ENCODE results near the gene NAGPA. TPM values are rescaled to one million over a fixed set of nuclear protein-coding genes. Genes with fewer than 3 reads are reported as not detected.

NAGPA gene
- total RNA-seq, 2 donors from 2014 or later = 10.1 to 17.4 TPM

DNA sequence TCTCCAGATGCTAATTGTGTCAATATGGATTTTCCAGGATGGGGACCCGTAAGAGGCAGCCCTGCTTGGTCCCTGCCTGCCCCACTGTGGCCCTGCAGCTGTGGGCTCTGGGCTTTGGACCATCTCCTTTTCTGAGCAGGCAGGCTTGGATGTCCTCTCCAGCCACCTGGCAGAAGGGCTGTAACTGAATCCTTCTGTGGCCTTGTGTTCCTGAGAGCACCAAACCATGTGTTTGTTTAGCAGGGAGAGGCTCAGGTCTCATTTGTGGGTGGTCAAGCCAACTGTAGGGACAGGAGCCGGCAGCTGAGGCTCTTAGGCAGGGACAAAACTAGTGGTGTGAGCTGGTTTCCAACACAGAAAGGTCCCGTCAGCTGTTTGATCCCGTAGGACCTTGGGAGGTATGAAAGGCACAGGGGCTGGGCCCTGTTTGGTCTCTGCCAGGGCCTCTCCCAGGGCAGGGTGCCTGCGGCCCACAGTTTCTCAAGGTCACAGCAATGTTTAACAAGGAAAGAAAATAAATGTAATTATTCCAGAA lies 57.1 kb downstream of the NAGPA start:
- Mint-ChIP-seq H3K4me1 (ENCODE audit: low read depth in 2 of 2) (peaks cover 6 to 16% of the 10 kb centered on the region in 2 donors), H3K36me3 (no peaks in the 10 kb centered on the region)

DNA sequence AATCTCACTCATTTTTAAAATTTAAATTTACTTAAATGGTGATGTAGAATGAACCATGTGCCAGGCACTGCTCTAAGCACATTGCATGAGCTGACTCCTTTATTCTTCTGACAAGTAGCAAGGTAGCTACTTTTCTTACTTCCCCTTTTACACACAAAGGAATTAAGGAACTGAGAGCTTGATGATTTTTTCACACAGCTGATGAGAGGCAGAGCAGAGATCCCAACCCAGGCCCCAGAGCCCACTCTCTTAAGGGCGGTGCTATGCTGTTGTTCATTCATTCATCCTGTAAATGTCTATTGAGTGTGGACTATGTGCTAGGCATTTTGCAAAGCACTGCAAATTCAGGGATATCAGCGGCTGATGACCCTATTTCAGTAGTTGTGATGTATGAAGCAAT lies 57.7 kb downstream of the NAGPA start:
- Mint-ChIP-seq H3K36me3 (no peaks in the 10 kb centered on the region), H3K4me3 (no peak overlapping the region), H3K9me3 (no peaks in the 10 kb centered on the region), H3K4me1 (ENCODE audit: low read depth in 2 of 2) (peaks cover 6 to 16% of the 10 kb centered on the region in 2 donors), H3K27me3 (peaks cover 6 to 23% of the 10 kb centered on the region in 2 donors), H3K27ac (no peak overlapping the region)
- ATAC-seq (no peak), DNase-seq (ENCODE audit: low spot score) (no peak)

More for the DNA sequence above, 57.1 kb downstream of the NAGPA start:
- no peak overlapping the region for H3K27ac Mint-ChIP-seq
- no peak overlapping the region for H3K4me3 Mint-ChIP-seq
- no peaks in the 10 kb centered on the region for H3K9me3 Mint-ChIP-seq
- DNase-seq (ENCODE audit: low spot score) (no peak), ATAC-seq (no peak)
- peaks cover 6 to 23% of the 10 kb centered on the region in 2 donors for H3K27me3 Mint-ChIP-seq

Other genes starting within 250 kb of the NAGPA start
- gene SEPTIN12, start 245.6 kb downstream of the NAGPA start, total RNA-seq = not detected
- gene SMIM22, start 238.6 kb downstream of the NAGPA start, total RNA-seq = not detected
- gene ROGDI, start 231.3 kb downstream of the NAGPA start, total RNA-seq = 1 to 10 TPM; 3.8 to 7.1 TPM
- gene GLYR1, start 186.6 kb downstream of the NAGPA start, total RNA-seq = 100 to 1,000 TPM; 126 to 156 TPM
- gene UBN1, start 186.5 kb downstream of the NAGPA start, total RNA-seq = 10 to 100 TPM; 43.8 to 55.9 TPM
- not detected for gene PPL, start 96.8 kb downstream of the NAGPA start, total RNA-seq
- gene SEC14L5, start 75.6 kb downstream of the NAGPA start, total RNA-seq = not detected
- gene C16orf89, start 32.0 kb upstream of the NAGPA start, total RNA-seq = not detected
- gene ALG1, start 37.9 kb upstream of the NAGPA start, total RNA-seq = 10 to 100 TPM; 24.3 to 37.3 TPM
- gene EEF2KMT, start 63.9 kb upstream of the NAGPA start, total RNA-seq = 10 to 100 TPM; 10.6 to 18.8 TPM